K562 (cell line): ENCODE measurements around the gene GPR82. TPM values are rescaled to one million over a fixed set of nuclear protein-coding genes. Genes with fewer than 3 reads are reported as not detected.

Experiments
- ATAC-seq: fragments of 200-7000 bp; cut with Tn5 transposase; 3 replicates; pipeline ENCODE4 v1.9.1; 2020; ENCODE audit warnings: moderate library complexity
- BruUV-seq: library from RNA; stranded (reverse); fragments of 400-500 nt; replicated peaks from 2 replicates; lab custom pipeline; 2021; lab: Mats Ljungman, UMichigan
- CTCF ChIA-PET: fragments of 300-600 bp; formaldehyde crosslinking; extraction: SDS; loops from one replicate; lab custom pipeline; 2021; ENCODE audit warnings: low intra/inter-chr PET ratio; lab: Yijun Ruan, JAX
- POLR2A ChIA-PET: fragments of 300-600, 350-650 bp; sonication (Branson Sonifier 250); formaldehyde crosslinking; extraction: SDS; loops from one replicate; lab custom pipeline; 2021; ENCODE audit warnings: antibody characterized with exemption, inconsistent platforms; lab: Yijun Ruan, JAX
- DNase-seq, 4 experiments: peaks; one replicate each; pipeline versions ENCODE4 v3.0.0 to v3.0.0-alpha.2; 2011 to 2018; ENCODE audit warnings: low spot score in 3 of 4, mixed read lengths in 3 of 4; ENCODE audit errors: extremely low read depth in 1 of 4
- FAIRE-seq: peaks from 2 replicates; lab custom pipeline; 2011; peaks lifted over from hg19 to GRCh38; lab: Jason Lieb, UNC
- H2AFZ ChIP-seq: 2 replicates; pipeline ENCODE4 v1.6.0; 2011; ENCODE audit warnings: low read depth, low read length, control low read depth, inconsistent platforms
- H3K27ac ChIP-seq: fragments of 200-600 bp; 3 replicates; pipeline ENCODE4 v1.8.0; 2011; ENCODE audit warnings: low read depth, mild to moderate bottlenecking, control low read depth, inconsistent platforms, low read length, moderate library complexity, mixed read lengths; ENCODE audit errors: extremely low read depth
- H3K27me3 ChIP-seq, 2 experiments: fragments of 300-600 bp in 1 of 2; 2 replicates in 1 of 2; 3 replicates in 1 of 2; pipeline versions ENCODE4 v1.6.0 to v1.8.0; 2011; ENCODE audit warnings: inconsistent platforms in 2 of 2, low read length in 2 of 2, mild to moderate bottlenecking in 1 of 2, mixed read lengths in 1 of 2, moderate library complexity in 1 of 2; ENCODE audit not compliant: control insufficient read depth in 2 of 2, insufficient read depth in 2 of 2
- H3K36me3 ChIP-seq: fragments of 300-600 bp; 3 replicates; pipeline ENCODE4 v1.8.0; 2011; ENCODE audit warnings: mild to moderate bottlenecking, low read length, inconsistent platforms; ENCODE audit not compliant: control insufficient read depth, insufficient read depth
- H3K4me1 ChIP-seq, 2 experiments: fragments of 200-600 bp in 1 of 2; replicated peaks in 1 of 2; 2 replicates in 1 of 2; 3 replicates in 1 of 2; pipeline versions ENCODE4 v1.5.1 to v1.8.0; 2011; ENCODE audit warnings: inconsistent platforms in 2 of 2, low read length in 2 of 2, mild to moderate bottlenecking in 1 of 2, mixed read lengths in 1 of 2, moderate library complexity in 1 of 2; ENCODE audit not compliant: control insufficient read depth in 2 of 2, insufficient read depth in 2 of 2
- H3K4me2 ChIP-seq: 2 replicates; pipeline ENCODE4 v1.6.1; 2011; ENCODE audit warnings: low read length, control low read depth, inconsistent platforms, mixed read lengths; ENCODE audit not compliant: insufficient read depth
- H3K4me3 ChIP-seq: fragments of 200-600 bp; sonication (generic), shearing (Covaris generic); 2 replicates; pipeline ENCODE4 v1.5.1; 2016; ENCODE audit warnings: control low read depth, inconsistent platforms
- H3K79me2 ChIP-seq: fragments of 200-600 bp; 3 replicates; pipeline ENCODE4 v1.8.0; 2011; ENCODE audit warnings: low read length, inconsistent platforms; ENCODE audit not compliant: control insufficient read depth, insufficient read depth
- H3K9ac ChIP-seq, 2 experiments: 2 replicates each; pipeline versions ENCODE4 v1.6.0 to v1.6.1; 2011; ENCODE audit warnings: low read depth in 2 of 2, low read length in 2 of 2, control low read depth in 1 of 2, inconsistent platforms in 1 of 2, mild to moderate bottlenecking in 1 of 2, mixed read lengths in 1 of 2; ENCODE audit not compliant: insufficient read depth in 1 of 2
- H3K9me1 ChIP-seq: one replicate; pipeline ENCODE4 v1.6.0; 2011; ENCODE audit warnings: inconsistent platforms, mild to moderate bottlenecking, low read length, moderate library complexity; ENCODE audit not compliant: control insufficient read depth, insufficient read depth
- H3K9me3 ChIP-seq: replicated peaks from 2 replicates; pipeline ENCODE4 v1.5.1; 2011; ENCODE audit warnings: low read depth, low read length, inconsistent platforms; ENCODE audit not compliant: control insufficient read depth, insufficient read depth
- H4K20me1 ChIP-seq: replicated peaks from 2 replicates; pipeline ENCODE4 v1.6.1; 2011; ENCODE audit warnings: low read length, inconsistent platforms, mixed read lengths; ENCODE audit not compliant: control insufficient read depth, insufficient read depth
- MBD2 ChIP-seq: sonication (generic); IDR thresholded peaks from 2 replicates; pipeline ENCODE4 v1.6.1; 2016; ENCODE audit warnings: low read depth, borderline replicate concordance
- WGBS: fragments of 100-300 bp; shearing (Covaris generic); methylation state at CpG from one replicate; pipeline ENCODE4 v1.1.6; 2016; ENCODE audit warnings: low coverage, mixed read lengths; ENCODE audit not compliant: insufficient coverage; ENCODE audit errors: missing lambda C conversion rate; 5-methylcytosine and 5-hydroxymethylcytosine counted together
- in situ Hi-C: fragments of 300-500 bp; cut with MboI; formaldehyde crosslinking; loops from 4 replicates; pipeline ENCODE4 v1.15.0; 2018; ENCODE audit warnings: inconsistent platforms, mixed read lengths
- intact Hi-C: fragments of 100-400 bp; cut with micrococcal nuclease; formaldehyde crosslinking; loops from 2 replicates; pipeline ENCODE4 v1.14.2; 2022
- polyA plus RNA-seq, 8 experiments: library from polyadenylated mRNA; depleted of rRNA in 4 of 8; stranded (reverse) in 5 of 8; unstranded in 3 of 8; fragments of >200 nt; fragmentation: Nextera tagmentation in 2 of 8; fragmentation: Illumina TruSeq in 1 of 8; extraction: Ambion mirVana in 2 of 8; extraction: Trizol in 1 of 8; gene quantifications; 2 replicates each; pipeline versions ENCODE4 v1.2.1 to v1.2.3, GENCODE V29; 2011 to 2014; ENCODE audit warnings: inconsistent platforms in 1 of 8, missing spikeins in 1 of 8
- total RNA-seq, 7 experiments: library from RNA; depleted of rRNA in 6 of 7; stranded (reverse); fragments of >200 nt in 6 of 7; fragmentation: Illumina TruSeq in 2 of 7; extraction: Trizol in 2 of 7; gene quantifications; 2 replicates each; pipeline versions ENCODE4 v1.2.1 to v1.2.3, GENCODE V29; 2011 to 2021; ENCODE audit warnings: low replicate concordance in 1 of 7
- TF ChIP-seq, protein P1 (sequence below): sonication (generic); formaldehyde crosslinking; IDR thresholded peaks from 2 replicates; pipeline ENCODE4 v1.8.1; 2023; ENCODE audit warnings: mild to moderate bottlenecking, missing genetic modification reagents

The GPR82 gene
- total and polyA plus RNA-seq, 9 of the 15 experiments (the other 6 are each of a cell fraction or from before 2014, with no cell fraction given): not detected

DNA sequence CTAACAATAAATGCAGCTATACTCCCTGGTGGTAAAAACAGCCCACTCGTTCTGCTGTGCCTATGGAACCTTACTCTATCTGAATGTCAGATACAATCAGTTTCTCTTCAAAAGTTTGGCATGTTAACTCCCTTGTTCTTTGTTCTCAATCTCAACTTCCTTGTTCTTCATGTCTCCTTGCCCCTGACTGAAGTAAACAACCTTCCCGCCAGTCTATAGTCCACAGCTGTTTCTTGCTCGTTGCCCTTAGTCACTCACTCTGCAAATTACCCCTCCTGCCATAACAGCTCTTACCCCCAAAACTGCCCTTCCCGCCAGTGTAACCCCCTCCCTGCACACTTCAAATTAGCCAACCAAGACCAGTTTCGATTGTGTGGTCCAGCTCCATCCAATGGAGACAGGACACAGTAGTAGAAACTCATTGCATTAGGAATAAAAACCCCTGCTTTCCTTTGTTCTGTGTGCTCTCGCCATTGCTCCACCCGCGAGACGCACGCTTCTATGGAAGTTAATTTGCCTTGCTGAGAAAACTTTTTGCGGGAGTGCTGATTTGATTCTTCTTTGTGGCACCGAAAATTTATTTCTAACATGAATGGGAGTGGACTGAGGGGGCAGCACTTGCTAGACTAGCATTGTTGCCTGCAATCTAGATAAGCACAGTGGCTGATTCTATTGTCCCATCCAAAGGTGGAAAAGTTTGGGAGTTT, 7.1 kb upstream of the GPR82 start:
- no peaks in the 10 kb centered on the region for H3K27me3 ChIP-seq
- no peak overlapping the region for H3K4me3 ChIP-seq
- no peak for DNase-seq
- no peaks in the 10 kb centered on the region for H3K9me3 ChIP-seq
- no peaks in the 10 kb centered on the region for H4K20me1 ChIP-seq
- CTCF ChIA-PET: no interaction called here
- no peaks in the 10 kb centered on the region for H3K79me2 ChIP-seq
- no TSS peak for BruUV-seq
- H3K9me1 ChIP-seq: no peaks in the 10 kb centered on the region
- H3K4me1 ChIP-seq: peaks cover 0 to 2% of the 10 kb centered on the region in 2 experiments; a peak in 2 of 5 replicates
- 48% methylated on average over 11 of the region's 12 CpGs for WGBS
- no peak overlapping the region for H3K4me2 ChIP-seq
- no peak for ATAC-seq
- H3K27ac ChIP-seq: no peak overlapping the region
- H3K9ac ChIP-seq: no peak overlapping the region
- H2AFZ ChIP-seq: no peak overlapping the region
- in situ Hi-C loops (no loop called here), intact Hi-C loops (no loop called here)
- FAIRE-seq: no peak
- no peaks in the 10 kb centered on the region for H3K36me3 ChIP-seq
- POLR2A ChIA-PET: no interaction called here
- TF ChIP-seq, protein P1, sequence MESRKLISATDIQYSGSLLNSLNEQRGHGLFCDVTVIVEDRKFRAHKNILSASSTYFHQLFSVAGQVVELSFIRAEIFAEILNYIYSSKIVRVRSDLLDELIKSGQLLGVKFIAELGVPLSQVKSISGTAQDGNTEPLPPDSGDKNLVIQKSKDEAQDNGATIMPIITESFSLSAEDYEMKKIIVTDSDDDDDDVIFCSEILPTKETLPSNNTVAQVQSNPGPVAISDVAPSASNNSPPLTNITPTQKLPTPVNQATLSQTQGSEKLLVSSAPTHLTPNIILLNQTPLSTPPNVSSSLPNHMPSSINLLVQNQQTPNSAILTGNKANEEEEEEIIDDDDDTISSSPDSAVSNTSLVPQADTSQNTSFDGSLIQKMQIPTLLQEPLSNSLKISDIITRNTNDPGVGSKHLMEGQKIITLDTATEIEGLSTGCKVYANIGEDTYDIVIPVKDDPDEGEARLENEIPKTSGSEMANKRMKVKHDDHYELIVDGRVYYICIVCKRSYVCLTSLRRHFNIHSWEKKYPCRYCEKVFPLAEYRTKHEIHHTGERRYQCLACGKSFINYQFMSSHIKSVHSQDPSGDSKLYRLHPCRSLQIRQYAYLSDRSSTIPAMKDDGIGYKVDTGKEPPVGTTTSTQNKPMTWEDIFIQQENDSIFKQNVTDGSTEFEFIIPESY (CRISPR knock-in tag): peak; percentile 66
- TF ChIP-seq MBD2: no peak
